ENCODE measurements around the gene KLK4. TPM values are rescaled to one million over a fixed set of nuclear protein-coding genes. Genes with fewer than 3 reads are reported as not detected.

The KLK4 gene
- total RNA-seq, 1 experiment from 2014 or later, result 0.84 TPM

- TF ChIP-seq CTCF (IDR thresholded peaks at IDR 0.05 in 2 of 3, conservative IDR thresholded peaks at IDR 0.05 in 1 of 3; ENCODE audit: borderline replicate concordance in 1 of 3, insufficient read depth in 1 of 3, low read depth in 2 of 3, low read length in 2 of 3), result no peak
- no peak for TF ChIP-seq MAX (IDR thresholded peaks at IDR 0.05)
- TF ChIP-seq EGR1 (IDR thresholded peaks at IDR 0.05; ENCODE audit: low read depth), result no peak
Measured at GRCh38 chr19:50944795-50945194, 33.6 kb upstream of the KLK4 start (continued).

- Histone ChIP-seq H3K27ac (ENCODE audit: low read depth, low read length) (no peak overlapping the region), H3K36me3 (ENCODE audit: control insufficient read depth in 1 of 2, insufficient read depth in 2 of 2, low read length in 2 of 2) (no peaks in the 10 kb centered on the region), H3K27me3 (ENCODE audit: insufficient read depth, low read length) (no peaks in the 10 kb centered on the region), H3K4me3 (replicated peaks in 1 of 2; ENCODE audit: low read depth in 1 of 2, low read length in 2 of 2) (no peak overlapping the region), H3K9me3 (ENCODE audit: control insufficient read depth in 1 of 2, insufficient read depth in 1 of 2, low read depth in 1 of 2, low read length in 2 of 2) (no peaks in the 10 kb centered on the region), H3K4me2 (ENCODE audit: low read length) (peak overlapping the region; percentile 47), H2AFZ (ENCODE audit: low read depth, low read length, poor library complexity, severe bottlenecking) (peak overlapping the region; percentile 45), H3K4me1 (ENCODE audit: control insufficient read depth in 1 of 2, insufficient read depth in 2 of 2, low read length in 2 of 2) (peaks cover 2 to 9% of the 10 kb centered on the region in 2 experiments; a peak in 3 of 4 replicates), H3K79me2 (ENCODE audit: insufficient read depth, low read length) (no peaks in the 10 kb centered on the region), H4K20me1 (ENCODE audit: insufficient read depth) (no peaks in the 10 kb centered on the region), H3K9ac (ENCODE audit: low read length) (no peak overlapping the region), H3K9me2 (ENCODE audit: insufficient read depth) (no peaks in the 10 kb centered on the region)
- ChIA-PET CTCF (no interaction called here), RAD21 (ENCODE audit: low non-redundant PET in 1 of 2, low total read pairs in 2 of 2, uncharacterized antibody in 2 of 2, unreplicated experiment in 2 of 2) (no interaction called here), POLR2A (no interaction called here)
- BruUV-seq (replicated peaks), result no TSS peak
- no peak for DNase-seq (ENCODE audit: low read depth, low spot score)
- peak; percentile 53; the same call in 1 of the 2 replicates for ATAC-seq
- TF ChIP-seq FOSL1 (IDR thresholded peaks at IDR 0.05; ENCODE audit: low read depth) (peak; percentile 16; the same call in 1 of the 2 replicates), SIN3A (IDR thresholded peaks at IDR 0.05; ENCODE audit: low read depth) (no peak)
- intact Hi-C loops (cut with micrococcal nuclease), result no loop called here
Measured at GRCh38 chr19:50943074-50943828, 32.1 kb upstream of the KLK4 start.
